ENCODE results near the gene TMEM125. TPM values are rescaled to one million over a fixed set of nuclear protein-coding genes. Genes with fewer than 3 reads are reported as not detected.

TMEM125 gene
- total RNA-seq, 1 donor from 2014 or later = not detected

- intact Hi-C loops (cut with micrococcal nuclease) = no loop called here
These were observed 3.1 kb downstream of the TMEM125 start for GRCh38 chr1:43272576-43273571.

- intact Hi-C loops (cut with micrococcal nuclease) = loop anchor here (1.0 kb wide), 1 partner anchor 85 kb away; the partner anchor contains the start of gene CDC20
These were observed 3.9 kb downstream of the TMEM125 start for GRCh38 chr1:43273708-43274107.

GRCh38 chr1:43274125-43274803 is 4.5 kb downstream of the TMEM125 start:
- intact Hi-C loops (cut with micrococcal nuclease) = loop anchor here (1.0 kb wide), 1 partner anchor 84 kb away; the partner anchor contains the start of gene CDC20

GRCh38 chr1:43274804-43275180 is 5.0 kb downstream of the TMEM125 start:
- intact Hi-C loops (cut with micrococcal nuclease) = loop anchor here (1.0 kb wide), 1 partner anchor 84 kb away; the partner anchor contains the start of gene CDC20

GRCh38 chr1:43275826-43276620 is 6.2 kb downstream of the TMEM125 start:
- intact Hi-C loops (cut with micrococcal nuclease) = no loop called here

GRCh38 chr1:43276673-43277072 is 6.9 kb downstream of the TMEM125 start:
- intact Hi-C loops (cut with micrococcal nuclease) = no loop called here

- intact Hi-C loops (cut with micrococcal nuclease) = no loop called here
These were observed 7.5 kb downstream of the TMEM125 start for GRCh38 chr1:43277116-43277876.

GRCh38 chr1:43279161-43279560 is 9.4 kb downstream of the TMEM125 start:
- intact Hi-C loops (cut with micrococcal nuclease) = no loop called here

- intact Hi-C loops (cut with micrococcal nuclease) = no loop called here
These were observed 9.9 kb downstream of the TMEM125 start for GRCh38 chr1:43279666-43280065.

- intact Hi-C loops (cut with micrococcal nuclease) = no loop called here
These were observed 10.9 kb downstream of the TMEM125 start for GRCh38 chr1:43280692-43281091.

- intact Hi-C loops (cut with micrococcal nuclease) = no loop called here
These were observed 12.7 kb downstream of the TMEM125 start for GRCh38 chr1:43282220-43283195.

- intact Hi-C loops (cut with micrococcal nuclease) = no loop called here
These were observed 14.3 kb downstream of the TMEM125 start for GRCh38 chr1:43284065-43284464.

GRCh38 chr1:43284546-43285110 is 14.8 kb downstream of the TMEM125 start:
- intact Hi-C loops (cut with micrococcal nuclease) = no loop called here

GRCh38 chr1:43285269-43285990 is 15.6 kb downstream of the TMEM125 start, which contains the start of gene C1orf210:
Gene C1orf210 (minus strand): TSS chr1:43285581. CDS start chr1:43283270, 2,311 bp downstream.
- intact Hi-C loops (cut with micrococcal nuclease) = no loop called here

- intact Hi-C loops (cut with micrococcal nuclease) = no loop called here
These were observed 16.3 kb downstream of the TMEM125 start for GRCh38 chr1:43286115-43286514.

- intact Hi-C loops (cut with micrococcal nuclease) = no loop called here
These were observed 16.8 kb downstream of the TMEM125 start for GRCh38 chr1:43286533-43286932.

- intact Hi-C loops (cut with micrococcal nuclease) = no loop called here
These were observed 18.4 kb downstream of the TMEM125 start for GRCh38 chr1:43288058-43288784.
